Ishikawa (cell line): ENCODE measurements around the gene NDUFAF8.

Source experiments
- EP300 ChIP-seq: IDR thresholded peaks from 2 replicates; pipeline ENCODE4 v1.6.1; 2012; ENCODE audit warnings: borderline replicate concordance
- NFIC ChIP-seq: IDR thresholded peaks from 2 replicates; pipeline ENCODE4 v1.6.1; 2012
- TAF1 ChIP-seq: IDR thresholded peaks from 2 replicates; pipeline ENCODE4 v1.6.1; 2012; ENCODE audit warnings: low read depth, mild to moderate bottlenecking
- TF ChIP-seq, protein P1 (sequence below): IDR thresholded peaks from 2 replicates; pipeline ENCODE4 v1.6.1; 2012

DNA sequence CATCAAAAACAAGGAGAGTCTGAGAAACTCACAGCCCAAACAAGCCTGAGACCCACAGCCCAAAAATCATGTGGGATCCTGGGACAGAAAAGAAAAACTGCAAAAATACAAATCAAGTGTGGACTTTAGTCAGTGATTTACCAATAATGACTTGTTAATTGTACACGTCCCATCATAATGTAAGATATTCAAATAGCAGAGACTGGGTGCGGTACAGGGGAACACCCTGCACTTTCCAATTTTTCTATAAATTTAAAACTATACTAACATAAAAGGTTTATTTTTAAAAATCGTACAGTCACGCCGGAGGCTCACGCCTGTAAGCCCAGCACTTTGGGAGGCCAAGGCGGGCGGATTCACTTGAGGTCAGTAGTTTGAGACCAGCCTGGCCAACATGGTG, 25.1 kb upstream of the NDUFAF8 start:
- TF ChIP-seq EP300 (no peak), TAF1 (no peak), NFIC (no peak)
- TF ChIP-seq, protein P1, sequence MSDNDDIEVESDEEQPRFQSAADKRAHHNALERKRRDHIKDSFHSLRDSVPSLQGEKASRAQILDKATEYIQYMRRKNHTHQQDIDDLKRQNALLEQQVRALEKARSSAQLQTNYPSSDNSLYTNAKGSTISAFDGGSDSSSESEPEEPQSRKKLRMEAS: no peak
